NCI-H510A treated with DMSO at 0.1 percent for 48 hours (cell line): ENCODE data around the gene TNFSF13.
A peak's percentile ranks its signal among the peaks of the same experiment; 100 is the strongest.

Source experiments
- DNase-seq: peaks from one replicate; lab custom pipeline; 2025; lab: John Stamatoyannopoulos, UW

Gene TNFSF13

GRCh38 chr17:7552621-7553051 lies 5.9 kb upstream of the TNFSF13 start:
- no peak for DNase-seq

- DNase-seq = no peak
These were observed 5.2 kb upstream of the TNFSF13 start for GRCh38 chr17:7553356-7553755.

GRCh38 chr17:7555320-7555948 lies 3.1 kb upstream of the TNFSF13 start:
- no peak for DNase-seq

DNA sequence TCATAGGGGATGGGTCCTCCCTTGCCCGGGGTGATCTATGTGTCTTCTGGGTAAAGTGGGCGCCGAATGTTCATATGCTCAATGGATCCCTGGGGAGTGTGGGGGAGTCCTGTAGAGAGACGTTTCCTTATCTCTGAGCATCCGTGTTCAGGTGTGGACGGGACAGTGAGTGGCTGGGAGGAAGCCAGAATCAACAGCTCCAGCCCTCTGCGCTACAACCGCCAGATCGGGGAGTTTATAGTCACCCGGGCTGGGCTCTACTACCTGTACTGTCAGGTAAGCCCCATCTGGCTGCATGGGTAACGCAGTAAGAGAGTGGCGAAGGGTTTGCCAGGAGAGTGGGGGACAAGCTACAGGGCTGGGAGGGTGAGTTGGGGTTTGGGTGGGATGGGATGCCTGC lies 1.9 kb upstream of the TNFSF13 start:
- no peak for DNase-seq

- no peak for DNase-seq
These were observed 1.3 kb upstream of the TNFSF13 start for GRCh38 chr17:7557147-7557764.

DNA sequence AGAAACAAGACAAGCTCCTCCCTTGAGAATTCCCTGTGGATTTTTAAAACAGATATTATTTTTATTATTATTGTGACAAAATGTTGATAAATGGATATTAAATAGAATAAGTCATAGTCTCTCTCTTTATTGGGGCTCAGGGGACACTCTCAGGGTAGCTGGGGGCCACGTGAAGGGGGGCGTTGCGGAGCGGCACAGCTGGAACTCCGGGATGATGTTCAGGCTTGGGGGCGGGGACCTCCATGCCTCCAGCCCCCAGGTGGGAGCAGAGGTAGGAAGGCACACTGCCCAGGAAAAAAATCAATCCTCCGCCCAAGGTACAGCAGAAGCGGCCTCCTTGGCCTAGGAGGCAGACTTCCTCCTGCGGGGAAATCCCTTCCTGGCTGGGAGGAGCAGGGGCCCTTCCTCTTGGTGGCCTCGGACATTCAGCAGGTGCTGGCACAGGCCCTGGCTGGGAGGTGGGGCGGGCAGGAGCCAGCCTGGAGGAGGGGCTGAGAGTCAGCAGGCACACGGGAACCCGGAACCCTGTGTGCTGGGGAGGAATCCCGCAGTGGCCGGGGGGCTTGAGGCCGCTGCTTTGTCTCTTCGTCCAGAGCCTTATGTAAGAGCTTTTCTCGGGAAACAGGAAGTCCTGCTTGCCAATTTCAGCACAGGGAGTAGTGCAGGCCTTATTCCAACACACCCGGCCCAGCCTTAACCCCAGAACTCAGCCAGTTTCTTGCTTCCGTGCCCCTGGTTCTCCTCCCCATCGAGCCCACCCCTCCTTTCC lies 591 bp upstream of the TNFSF13 start:
- DNase-seq = peak; percentile 64

- DNase-seq = no peak
These were observed 996 bp downstream of the TNFSF13 start for GRCh38 chr17:7559320-7560171.

GRCh38 chr17:7560172-7561027 lies 1.9 kb downstream of the TNFSF13 start:
- DNase-seq = peak; percentile 84

GRCh38 chr17:7561028-7561575 lies 2.6 kb downstream of the TNFSF13 start:
- DNase-seq = peak; percentile 85

DNA sequence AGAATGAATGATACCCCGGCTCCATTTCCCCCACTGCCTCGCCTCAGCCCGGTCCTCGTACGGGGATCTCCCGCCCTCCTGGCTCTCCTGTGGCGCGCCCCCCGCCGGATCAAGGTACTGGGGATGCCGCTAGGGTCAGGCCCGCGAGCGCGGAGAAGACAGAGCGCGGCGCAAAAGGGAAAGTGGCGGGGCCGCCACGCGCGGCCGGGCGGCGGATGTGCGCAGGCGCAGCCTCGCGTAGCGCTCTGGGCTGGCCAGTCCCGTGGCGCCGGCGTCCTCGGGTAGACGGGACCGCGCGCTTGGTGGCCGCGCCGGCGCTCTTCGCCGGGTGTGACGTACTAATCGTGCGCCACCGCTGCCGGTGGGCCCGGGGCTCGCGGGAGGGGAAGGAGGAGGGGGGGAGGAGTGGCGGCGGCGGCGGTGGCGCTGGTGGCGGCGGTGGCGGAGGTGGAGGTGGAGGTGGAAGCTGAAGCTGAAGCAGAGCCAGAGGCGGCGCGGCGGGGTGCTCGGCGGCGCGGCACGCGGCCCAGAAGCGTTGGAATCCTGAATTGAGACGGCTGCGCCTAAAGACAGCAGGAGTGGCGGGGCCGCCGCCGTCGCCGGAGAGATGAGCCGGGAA lies 3.1 kb downstream of the TNFSF13 start, which contains the start of gene SENP3:
Gene SENP3 (plus strand): TSS at position 331 of the 619 bp plus-strand sequence. CDS start 1,158 bp downstream, outside the sequence.
- peak; percentile 72 for DNase-seq

DNA sequence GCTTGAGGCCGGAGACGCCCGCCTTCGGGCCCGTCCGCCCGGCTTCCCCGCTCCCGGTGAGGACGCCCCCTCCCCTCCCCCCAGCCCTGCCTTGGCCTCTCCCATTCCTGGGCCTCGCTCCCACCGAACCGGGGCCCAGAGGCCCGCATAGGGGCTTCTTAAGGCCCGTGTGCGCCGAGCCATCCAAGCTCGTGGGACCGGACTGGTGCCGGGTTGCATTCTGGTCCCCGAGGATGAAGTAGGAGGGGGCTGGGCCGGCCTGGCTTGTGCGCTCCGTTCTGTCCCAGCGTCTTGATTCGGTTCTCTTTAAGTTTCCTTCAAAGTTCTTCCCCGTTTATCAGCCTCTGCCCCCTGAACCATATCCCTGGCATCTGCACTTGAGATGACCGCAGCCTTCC lies 3.7 kb downstream of the TNFSF13 start:
- DNase-seq = no peak

DNA sequence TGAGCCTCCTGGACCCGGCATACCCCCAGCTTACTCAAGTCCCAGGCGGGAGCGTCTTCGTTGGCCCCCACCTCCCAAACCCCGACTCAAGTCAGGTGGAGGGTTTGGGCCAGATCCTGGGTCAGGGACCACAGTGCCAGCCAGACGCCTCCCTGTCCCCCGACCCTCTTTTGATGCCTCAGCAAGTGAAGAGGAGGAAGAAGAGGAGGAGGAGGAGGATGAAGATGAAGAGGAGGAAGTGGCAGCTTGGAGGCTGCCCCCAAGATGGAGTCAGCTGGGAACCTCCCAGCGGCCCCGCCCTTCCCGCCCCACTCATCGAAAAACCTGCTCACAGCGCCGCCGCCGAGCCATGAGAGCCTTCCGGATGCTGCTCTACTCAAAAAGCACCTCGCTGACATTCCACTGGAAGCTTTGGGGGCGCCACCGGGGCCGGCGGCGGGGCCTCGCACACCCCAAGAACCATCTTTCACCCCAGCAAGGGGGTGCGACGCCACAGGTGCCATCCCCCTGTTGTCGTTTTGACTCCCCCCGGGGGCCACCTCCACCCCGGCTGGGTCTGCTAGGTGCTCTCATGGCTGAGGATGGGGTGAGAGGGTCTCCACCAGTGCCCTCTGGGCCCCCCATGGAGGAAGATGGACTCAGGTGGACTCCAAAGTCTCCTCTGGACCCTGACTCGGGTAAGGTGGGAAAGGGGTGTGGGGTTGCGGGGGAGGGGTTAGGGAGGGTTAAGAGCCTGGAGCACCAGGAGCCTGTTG lies 4.7 kb downstream of the TNFSF13 start:
- DNase-seq = no peak

DNA sequence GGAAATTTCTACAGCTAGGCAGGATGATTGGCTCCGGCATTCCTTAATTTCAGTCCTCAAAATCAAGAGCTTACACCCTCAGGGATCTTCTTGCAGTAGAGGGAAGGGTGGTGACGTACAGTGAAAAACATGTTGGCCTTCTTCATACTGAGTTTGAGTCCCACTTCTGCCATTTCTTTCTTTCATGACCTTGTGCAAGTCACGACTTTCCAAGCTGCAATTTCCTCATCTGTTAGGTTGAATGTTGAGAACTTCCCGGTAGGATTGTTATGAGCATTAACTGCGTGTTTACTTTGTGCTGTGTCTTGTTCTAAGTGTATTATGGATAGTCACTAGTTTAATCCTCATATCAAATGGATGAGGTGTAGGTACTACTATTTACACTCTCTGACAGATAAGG lies 11.0 kb downstream of the TNFSF13 start:
- DNase-seq = no peak

- DNase-seq = no peak
These were observed 11.8 kb downstream of the TNFSF13 start for GRCh38 chr17:7570351-7570750.

DNA sequence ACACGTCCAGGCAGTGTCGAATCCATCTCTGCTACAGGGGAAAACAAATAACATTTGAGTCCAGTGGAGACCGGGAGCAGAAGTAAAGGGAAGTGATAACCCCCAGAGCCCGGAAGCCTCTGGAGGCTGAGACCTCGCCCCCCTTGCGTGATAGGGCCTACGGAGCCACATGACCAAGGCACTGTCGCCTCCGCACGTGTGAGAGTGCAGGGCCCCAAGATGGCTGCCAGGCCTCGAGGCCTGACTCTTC lies 13.7 kb downstream of the TNFSF13 start:
- no peak for DNase-seq

- DNase-seq = peak; percentile 99
These were observed 14.2 kb downstream of the TNFSF13 start for GRCh38 chr17:7572588-7573323.

GRCh38 chr17:7573324-7574080 lies 15.0 kb downstream of the TNFSF13 start:
- peak; percentile 60 for DNase-seq

DNA sequence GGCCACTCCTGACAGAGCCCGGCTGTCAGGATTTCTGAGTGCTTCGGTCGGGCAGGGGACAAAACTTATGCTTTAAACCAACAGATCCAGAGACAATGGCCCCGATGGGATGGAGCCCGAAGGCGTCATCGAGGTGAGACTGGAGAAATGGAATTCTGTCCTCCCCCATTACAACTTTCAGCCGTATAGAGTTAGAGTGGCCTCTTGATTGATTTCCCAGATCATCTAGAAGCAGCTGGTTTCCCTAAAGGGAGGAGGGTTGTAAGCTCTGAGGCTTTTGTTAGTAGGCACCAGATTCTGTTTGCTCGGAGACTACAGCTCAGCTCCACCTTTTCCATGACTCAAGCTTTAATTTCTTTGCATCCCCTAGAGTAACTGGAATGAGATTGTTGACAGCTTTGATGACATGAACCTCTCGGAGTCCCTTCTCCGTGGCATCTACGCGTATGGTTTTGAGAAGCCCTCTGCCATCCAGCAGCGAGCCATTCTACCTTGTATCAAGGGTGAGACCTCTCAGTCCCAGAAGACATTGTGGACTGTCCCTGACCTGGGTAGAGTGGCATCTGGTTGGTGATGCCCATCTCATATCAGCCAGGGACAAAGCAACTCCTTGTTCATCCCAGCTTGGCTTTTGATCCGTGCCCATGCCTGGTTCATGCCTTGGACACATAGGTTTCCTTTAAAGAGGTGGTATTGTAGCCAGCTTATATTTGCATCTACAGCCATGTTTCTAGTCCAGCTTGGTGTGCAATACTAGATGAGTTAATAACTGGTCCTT lies 15.8 kb downstream of the TNFSF13 start:
- no peak for DNase-seq
